ENCODE measurements around the gene CHCHD3. TPM values are rescaled to one million over a fixed set of nuclear protein-coding genes. Genes with fewer than 3 reads are reported as not detected.

Gene CHCHD3
- total and polyA plus RNA-seq, 2 donors (not counting 1 experiment from before 2014, with no cell fraction given) = 80.8 to 94.0 TPM

DNA sequence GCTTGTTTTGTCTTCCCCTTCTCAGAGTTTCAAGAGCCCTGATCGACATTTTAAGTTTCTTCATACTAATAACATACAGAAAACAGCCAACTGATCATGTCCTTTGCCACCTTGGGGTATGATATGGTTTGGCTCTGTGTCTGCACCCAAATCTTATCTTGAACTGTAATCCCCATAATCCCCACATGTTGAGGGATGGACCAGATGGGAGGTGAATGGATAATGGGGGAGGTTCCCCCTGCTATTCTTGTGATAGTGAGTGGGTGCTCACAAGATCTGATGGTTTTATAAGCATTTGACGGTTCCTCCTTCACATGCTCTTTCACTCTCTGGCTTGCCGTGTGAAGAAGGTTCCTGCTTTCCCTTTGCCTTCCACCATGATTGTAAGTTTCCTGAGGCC is 190.3 kb downstream of the CHCHD3 start:
- TF ChIP-seq, protein P1, sequence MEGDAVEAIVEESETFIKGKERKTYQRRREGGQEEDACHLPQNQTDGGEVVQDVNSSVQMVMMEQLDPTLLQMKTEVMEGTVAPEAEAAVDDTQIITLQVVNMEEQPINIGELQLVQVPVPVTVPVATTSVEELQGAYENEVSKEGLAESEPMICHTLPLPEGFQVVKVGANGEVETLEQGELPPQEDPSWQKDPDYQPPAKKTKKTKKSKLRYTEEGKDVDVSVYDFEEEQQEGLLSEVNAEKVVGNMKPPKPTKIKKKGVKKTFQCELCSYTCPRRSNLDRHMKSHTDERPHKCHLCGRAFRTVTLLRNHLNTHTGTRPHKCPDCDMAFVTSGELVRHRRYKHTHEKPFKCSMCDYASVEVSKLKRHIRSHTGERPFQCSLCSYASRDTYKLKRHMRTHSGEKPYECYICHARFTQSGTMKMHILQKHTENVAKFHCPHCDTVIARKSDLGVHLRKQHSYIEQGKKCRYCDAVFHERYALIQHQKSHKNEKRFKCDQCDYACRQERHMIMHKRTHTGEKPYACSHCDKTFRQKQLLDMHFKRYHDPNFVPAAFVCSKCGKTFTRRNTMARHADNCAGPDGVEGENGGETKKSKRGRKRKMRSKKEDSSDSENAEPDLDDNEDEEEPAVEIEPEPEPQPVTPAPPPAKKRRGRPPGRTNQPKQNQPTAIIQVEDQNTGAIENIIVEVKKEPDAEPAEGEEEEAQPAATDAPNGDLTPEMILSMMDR (conservative IDR thresholded peaks at IDR 0.05 in 1 of 2, IDR thresholded peaks at IDR 0.05 in 1 of 2; ENCODE audit: low read depth in 1 of 2, low read length in 2 of 2) = no peak
- no peak for TF ChIP-seq EZH2 (IDR thresholded peaks at IDR 0.05; ENCODE audit: low read length, missing control alignments)
- H3K9ac ChIP-seq (ENCODE audit: insufficient read depth, low read length) = no peak overlapping the region
- H3K36me3 ChIP-seq (ENCODE audit: control insufficient read depth, insufficient read depth, low read length) = no peaks in the 10 kb centered on the region
- no peak overlapping the region for H3K27ac ChIP-seq (ENCODE audit: insufficient read depth, low read length)
- DNase-seq (ENCODE audit: low read depth in 2 of 2) = no peak
- no peak overlapping the region for H3K4me3 ChIP-seq (replicated peaks in 1 of 4; ENCODE audit: control extremely low read depth in 1 of 4, insufficient read depth in 1 of 4, low read depth in 3 of 4, low read length in 4 of 4)
- no peak overlapping the region for H3K4me2 ChIP-seq (ENCODE audit: extremely low read depth, insufficient read depth, low read length)
- no peaks in the 10 kb centered on the region for H3K4me1 ChIP-seq (ENCODE audit: control insufficient read depth, extremely low read depth, insufficient read depth, low read length)
- H4K20me1 ChIP-seq (ENCODE audit: control insufficient read depth, extremely low read depth, insufficient read depth, low read length) = no peaks in the 10 kb centered on the region
- H3K9me3 ChIP-seq (ENCODE audit: control insufficient read depth, insufficient read depth, low read depth, low read length) = no peaks in the 10 kb centered on the region
- no peaks in the 10 kb centered on the region for H3K27me3 ChIP-seq (ENCODE audit: control insufficient read depth, insufficient read depth, low read length)
- no peak overlapping the region for H2AFZ ChIP-seq (ENCODE audit: low read length)
- H3K79me2 ChIP-seq (ENCODE audit: control insufficient read depth, insufficient read depth, low read length) = no peaks in the 10 kb centered on the region

DNA sequence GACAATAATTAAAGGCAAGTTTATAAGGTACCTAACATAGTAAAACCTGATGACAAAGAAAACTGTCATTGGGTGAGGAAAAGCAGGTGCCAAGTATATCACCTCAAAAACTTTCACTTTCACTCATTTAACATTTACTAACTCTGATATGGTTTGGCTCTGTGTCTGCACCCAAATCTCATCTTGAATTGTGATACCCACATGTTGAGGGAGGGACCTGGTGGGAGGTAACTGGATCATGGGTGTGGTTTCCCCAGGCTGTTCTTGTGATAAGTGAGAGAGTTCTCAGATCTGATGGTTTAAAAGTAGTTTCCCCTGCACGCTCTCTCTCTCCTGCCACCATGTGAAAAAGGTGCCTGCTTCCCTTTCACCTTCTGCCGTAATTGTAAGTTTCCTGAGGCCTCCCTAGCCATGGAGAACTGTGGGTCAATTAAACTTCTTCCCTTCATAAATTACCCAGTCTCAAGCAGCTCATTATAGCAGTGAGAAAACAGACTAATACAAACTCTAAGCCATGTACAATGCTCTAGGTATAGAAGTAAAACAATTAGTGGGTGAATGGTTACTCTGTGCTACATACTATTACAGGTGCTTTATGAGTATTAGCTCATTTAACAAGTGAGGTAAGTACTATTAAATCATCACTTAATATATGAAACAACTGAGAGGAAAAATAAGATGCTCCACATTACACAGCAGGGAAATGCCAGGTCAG is 199.0 kb downstream of the CHCHD3 start:
- Histone ChIP-seq H3K27me3 (ENCODE audit: control insufficient read depth, insufficient read depth, low read length) (no peaks in the 10 kb centered on the region), H3K79me2 (ENCODE audit: control insufficient read depth, insufficient read depth, low read length) (no peaks in the 10 kb centered on the region), H4K20me1 (ENCODE audit: control insufficient read depth, extremely low read depth, insufficient read depth, low read length) (no peaks in the 10 kb centered on the region), H3K27ac (ENCODE audit: insufficient read depth, low read length) (no peak overlapping the region), H3K4me2 (ENCODE audit: extremely low read depth, insufficient read depth, low read length) (no peak overlapping the region), H3K36me3 (ENCODE audit: control insufficient read depth, insufficient read depth, low read length) (no peaks in the 10 kb centered on the region), H3K4me3 (replicated peaks in 1 of 4; ENCODE audit: control extremely low read depth in 1 of 4, insufficient read depth in 1 of 4, low read depth in 3 of 4, low read length in 4 of 4) (no peak overlapping the region), H3K9me3 (ENCODE audit: control insufficient read depth, insufficient read depth, low read depth, low read length) (no peaks in the 10 kb centered on the region), H3K9ac (ENCODE audit: insufficient read depth, low read length) (no peak overlapping the region), H2AFZ (ENCODE audit: low read length) (no peak overlapping the region), H3K4me1 (ENCODE audit: control insufficient read depth, extremely low read depth, insufficient read depth, low read length) (no peaks in the 10 kb centered on the region)
- DNase-seq (ENCODE audit: low read depth in 2 of 2) = no peak
- no peak for TF ChIP-seq EZH2 (IDR thresholded peaks at IDR 0.05; ENCODE audit: low read length, missing control alignments)
- TF ChIP-seq, protein P1 (conservative IDR thresholded peaks at IDR 0.05 in 1 of 2, IDR thresholded peaks at IDR 0.05 in 1 of 2; ENCODE audit: low read depth in 1 of 2, low read length in 2 of 2) = no peak

DNA sequence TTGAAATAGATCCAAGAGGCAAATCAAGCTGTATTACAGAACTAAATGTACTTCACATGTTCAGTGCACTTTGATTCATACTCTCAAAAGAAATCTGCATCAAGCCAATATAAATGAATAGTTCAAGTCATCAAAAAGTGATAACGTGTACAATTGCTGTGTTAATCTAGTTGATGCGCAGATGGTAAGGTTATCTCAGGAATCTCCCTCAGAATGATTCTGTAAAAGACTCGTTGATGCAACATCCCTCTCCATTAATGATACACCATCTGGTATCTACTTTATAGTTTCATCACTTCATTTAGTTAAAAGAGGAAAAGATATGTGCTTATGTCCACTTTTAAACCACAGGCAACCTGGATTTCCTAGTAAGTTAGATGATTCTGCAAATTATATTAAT is 200.6 kb downstream of the CHCHD3 start:
- TF ChIP-seq, protein P1 (conservative IDR thresholded peaks at IDR 0.05 in 1 of 2, IDR thresholded peaks at IDR 0.05 in 1 of 2; ENCODE audit: low read depth in 1 of 2, low read length in 2 of 2) = no peak
- TF ChIP-seq EZH2 (IDR thresholded peaks at IDR 0.05; ENCODE audit: low read length, missing control alignments) = no peak
- Histone ChIP-seq H2AFZ (ENCODE audit: low read length) (no peak overlapping the region), H3K27ac (ENCODE audit: insufficient read depth, low read length) (no peak overlapping the region), H3K4me2 (ENCODE audit: extremely low read depth, insufficient read depth, low read length) (no peak overlapping the region), H3K27me3 (ENCODE audit: control insufficient read depth, insufficient read depth, low read length) (no peaks in the 10 kb centered on the region), H3K36me3 (ENCODE audit: control insufficient read depth, insufficient read depth, low read length) (no peaks in the 10 kb centered on the region), H4K20me1 (ENCODE audit: control insufficient read depth, extremely low read depth, insufficient read depth, low read length) (no peaks in the 10 kb centered on the region), H3K4me1 (ENCODE audit: control insufficient read depth, extremely low read depth, insufficient read depth, low read length) (no peaks in the 10 kb centered on the region), H3K9me3 (ENCODE audit: control insufficient read depth, insufficient read depth, low read depth, low read length) (no peaks in the 10 kb centered on the region), H3K9ac (ENCODE audit: insufficient read depth, low read length) (no peak overlapping the region), H3K4me3 (replicated peaks in 1 of 4; ENCODE audit: control extremely low read depth in 1 of 4, insufficient read depth in 1 of 4, low read depth in 3 of 4, low read length in 4 of 4) (no peak overlapping the region), H3K79me2 (ENCODE audit: control insufficient read depth, insufficient read depth, low read length) (no peaks in the 10 kb centered on the region)
- DNase-seq (ENCODE audit: low read depth in 2 of 2) = no peak
